GM12878 (cell line): ENCODE results near the gene PMEL. TPM values are rescaled to one million over a fixed set of nuclear protein-coding genes. Genes with fewer than 3 reads are reported as not detected.

ENCODE experiments used
- ATF2 ChIP-seq: IDR thresholded peaks from 2 replicates; pipeline ENCODE4 v1.6.1; 2012; ENCODE audit warnings: low read length, inconsistent platforms
- ATF3 ChIP-seq: IDR thresholded peaks from 2 replicates; pipeline ENCODE4 v1.6.1; 2011; ENCODE audit warnings: low read depth, mild to moderate bottlenecking, low read length, moderate library complexity, borderline replicate concordance; ENCODE audit errors: extremely low read depth
- CBFB ChIP-seq: IDR thresholded peaks from 2 replicates; pipeline ENCODE4 v1.6.1; 2016; ENCODE audit warnings: antibody characterized with exemption, low read depth
- CBX5 ChIP-seq: sonication (generic); IDR thresholded peaks from 2 replicates; pipeline ENCODE4 v1.6.1; 2016; ENCODE audit warnings: low read depth, moderate library complexity, mild to moderate bottlenecking, inconsistent platforms
- CHD2 ChIP-seq: IDR thresholded peaks from 2 replicates; pipeline ENCODE4 v1.6.1; 2011; ENCODE audit warnings: low read depth, low read length, improper control_type of control experiment, borderline replicate concordance
- CTCF ChIP-seq, 3 experiments: IDR thresholded peaks in 2 of 3; conservative IDR thresholded peaks in 1 of 3; 2 replicates each; pipeline ENCODE4 v1.5.1; 2011; ENCODE audit warnings: low read depth in 3 of 3, low read length in 3 of 3, mild to moderate bottlenecking in 3 of 3, control low read depth in 2 of 3, moderate library complexity in 2 of 3, inconsistent platforms in 1 of 3, mixed read lengths in 1 of 3; ENCODE audit not compliant: control insufficient read depth in 2 of 3, insufficient read depth in 1 of 3; ENCODE audit errors: extremely low read depth in 1 of 3
- GATAD2B ChIP-seq: fragments of 450-650 bp; conservative IDR thresholded peaks from 2 replicates; pipeline ENCODE4 v1.6.1; 2017; ENCODE audit warnings: low read depth, mild to moderate bottlenecking, moderate library complexity
- MEF2B ChIP-seq: fragments of 450-650 bp; IDR thresholded peaks from 2 replicates; pipeline ENCODE4 v1.6.1; 2018; ENCODE audit warnings: mild to moderate bottlenecking, moderate library complexity; ENCODE audit not compliant: partially characterized antibody, poor library complexity, severe bottlenecking
- MLLT1 ChIP-seq: fragments of 450-650 bp; IDR thresholded peaks from 2 replicates; pipeline ENCODE4 v1.6.1; 2016; ENCODE audit warnings: mild to moderate bottlenecking
- MTA3 ChIP-seq: IDR thresholded peaks from 2 replicates; pipeline ENCODE4 v1.6.1; 2012; ENCODE audit warnings: low read length, inconsistent platforms, borderline replicate concordance
- MXI1 ChIP-seq: fragments of 150-350 bp; IDR thresholded peaks from 2 replicates; pipeline ENCODE4 v1.6.1; 2011; ENCODE audit warnings: low read depth, mild to moderate bottlenecking, inconsistent platforms, low read length, improper control_type of control experiment
- MYB ChIP-seq: fragments of 150-350 bp; IDR thresholded peaks from 2 replicates; pipeline ENCODE4 v1.6.1; 2014; ENCODE audit warnings: mild to moderate bottlenecking, low read depth, low read length, borderline replicate concordance
- RB1 ChIP-seq: fragments of 450-650 bp; formaldehyde crosslinking; IDR thresholded peaks from 2 replicates; pipeline ENCODE4 v1.6.1; 2017; ENCODE audit warnings: mild to moderate bottlenecking, borderline replicate concordance
- RFX5 ChIP-seq: IDR thresholded peaks from 2 replicates; pipeline ENCODE4 v1.6.1; 2011; ENCODE audit warnings: low read depth, low read length, improper control_type of control experiment
- SMARCA5 ChIP-seq: fragments of 450-650 bp; IDR thresholded peaks from 2 replicates; pipeline ENCODE4 v1.6.1; 2017; ENCODE audit warnings: mild to moderate bottlenecking
- SMC3 ChIP-seq: IDR thresholded peaks from 2 replicates; pipeline ENCODE4 v1.6.1; 2011; ENCODE audit warnings: low read length, improper control_type of control experiment, borderline replicate concordance
- ZBED1 ChIP-seq: IDR thresholded peaks from 2 replicates; pipeline ENCODE4 v1.6.1; 2016; ENCODE audit warnings: borderline replicate concordance
- ZNF274 ChIP-seq: IDR thresholded peaks from one replicate; pipeline ENCODE4 v1.8.0; 2011; ENCODE audit not compliant: insufficient read length, insufficient read depth
- ZNF592 ChIP-seq: fragments of 450-650 bp; IDR thresholded peaks from 2 replicates; pipeline ENCODE4 v1.6.1; 2017; ENCODE audit warnings: mild to moderate bottlenecking, moderate library complexity
- ZNF622 ChIP-seq: fragments of 450-650 bp; IDR thresholded peaks from 2 replicates; pipeline ENCODE4 v1.6.1; 2017; ENCODE audit warnings: mild to moderate bottlenecking, inconsistent platforms
- polyA plus RNA-seq, 11 experiments: library from polyadenylated mRNA; depleted of rRNA in 4 of 11; unstranded in 6 of 11; stranded (reverse) in 5 of 11; fragments of >200 nt; fragmentation: Nextera tagmentation in 4 of 11; fragmentation: Illumina TruSeq in 1 of 11; extraction: Ambion mirVana in 4 of 11; extraction: Trizol in 1 of 11; gene quantifications; 1 replicate in 1 of 11; 2 replicates in 10 of 11; pipeline versions ENCODE4 v1.2.1 to v1.2.3, GENCODE V29; 2011 to 2016; ENCODE audit warnings: inconsistent platforms in 2 of 11, missing spikeins in 2 of 11, low read depth in 1 of 11
- total RNA-seq, 4 experiments: library from RNA; depleted of rRNA in 3 of 4; stranded (reverse); fragments of >200 nt in 3 of 4; fragmentation: Illumina TruSeq in 1 of 4; extraction: Trizol in 1 of 4; gene quantifications; 2 replicates each; pipeline versions ENCODE4 v1.2.1 to v1.2.3, GENCODE V29; 2013 to 2021

The PMEL gene
- total and polyA plus RNA-seq, 10 of the 15 experiments (the other 5 are each of a cell fraction or from before 2014, with no cell fraction given): 0.32 to 1.6 (median 0.56) TPM

GRCh38 chr12:55996715-55997534, 31.1 kb upstream of the PMEL start, which contains the start of gene SUOX (continued):
- TF ChIP-seq MYB (no peak), ZNF274 (no peak), SMARCA5 (no peak), MEF2B (no peak), ATF3 (no peak), GATAD2B (0 out of 2 replicates have a peak, but pooled peaks have one; percentile 20), CHD2 (peak; percentile 84), ZBED1 (no peak; the same call in 1 of the 2 replicates), MXI1 (peak; percentile 9; the same call in 1 of the 2 replicates), RFX5 (peak; percentile 95), ZNF592 (no peak), RB1 (0 out of 2 replicates have a peak, but pooled peaks have one; percentile 7), CBFB (no peak), ZNF622 (no peak), MLLT1 (0 out of 2 replicates have a peak, but pooled peaks have one; percentile 15), ATF2 (no peak), CTCF (IDR thresholded peaks at IDR 0.05 in 2 of 3, conservative IDR thresholded peaks at IDR 0.05 in 1 of 3; ENCODE audit: control insufficient read depth in 2 of 3, extremely low read depth in 1 of 3, insufficient read depth in 1 of 3, low read depth in 3 of 3, low read length in 3 of 3) (no peak), CBX5 (no peak), MTA3 (no peak; the same call in 1 of the 2 replicates), SMC3 (no peak)
